HepG2 (cell line): ENCODE data around the gene SPC24. TPM values are rescaled to one million over a fixed set of nuclear protein-coding genes. Genes with fewer than 3 reads are reported as not detected.

Source experiments
- ATF7-NPFF ChIP-seq: sonication (generic); formaldehyde crosslinking; IDR thresholded peaks from 2 replicates; pipeline ENCODE4 v1.8.1; 2023; ENCODE audit warnings: mild to moderate bottlenecking, low read depth, missing genetic modification reagents, moderate library complexity
- ESRRA ChIP-seq: sonication (generic); formaldehyde crosslinking; IDR thresholded peaks from 2 replicates; pipeline ENCODE4 v1.5.1; 2020; ENCODE audit warnings: mild to moderate bottlenecking, low read depth, missing genetic modification reagents
- GABPA ChIP-seq, 2 experiments: IDR thresholded peaks; 2 replicates each; pipeline ENCODE4 v1.6.1; 2011 to 2016; ENCODE audit warnings: low read depth in 2 of 2, low read length in 1 of 2, missing biosample characterization in 1 of 2, missing genetic modification characterization in 1 of 2
- IKZF1 ChIP-seq: fragments of 450-650 bp; IDR thresholded peaks from 2 replicates; pipeline ENCODE4 v1.7.1; 2016
- ISX ChIP-seq: sonication (generic); formaldehyde crosslinking; conservative IDR thresholded peaks from 2 replicates; pipeline ENCODE4 v1.5.0; 2020; ENCODE audit warnings: missing genetic modification reagents
- KLF9 ChIP-seq: IDR thresholded peaks from 2 replicates; pipeline ENCODE4 v1.6.1; 2016; ENCODE audit warnings: low read depth
- MZF1 ChIP-seq: sonication (generic); formaldehyde crosslinking; IDR thresholded peaks from 2 replicates; pipeline ENCODE4 v1.8.1; 2023; ENCODE audit warnings: mild to moderate bottlenecking, missing genetic modification reagents, borderline replicate concordance
- SOX13 ChIP-seq, 3 experiments: fragments of 450-650 bp in 1 of 3; sonication (generic) in 1 of 3; formaldehyde crosslinking in 1 of 3; IDR thresholded peaks in 2 of 3; conservative IDR thresholded peaks in 1 of 3; 2 replicates each; pipeline versions ENCODE4 v1.5.0 to v1.6.1; 2016 to 2020; ENCODE audit warnings: antibody characterized with exemption in 1 of 3, mild to moderate bottlenecking in 1 of 3, missing compliant biosample characterization in 1 of 3, missing genetic modification reagents in 1 of 3, moderate library complexity in 1 of 3
- THYN1 ChIP-seq: sonication (generic); formaldehyde crosslinking; IDR thresholded peaks from 2 replicates; pipeline ENCODE4 v1.8.1; 2023; ENCODE audit warnings: low read depth, mild to moderate bottlenecking, moderate library complexity, missing genetic modification reagents, borderline replicate concordance
- ZBTB7A ChIP-seq: sonication (generic); formaldehyde crosslinking; IDR thresholded peaks from 2 replicates; pipeline ENCODE4 v1.8.0; 2022; ENCODE audit warnings: mild to moderate bottlenecking, missing genetic modification reagents
- ZC3H13 ChIP-seq: sonication (generic); formaldehyde crosslinking; IDR thresholded peaks from 2 replicates; pipeline ENCODE4 v1.8.1; 2023; ENCODE audit warnings: mild to moderate bottlenecking, missing genetic modification reagents, moderate library complexity
- ZMYM3 ChIP-seq: sonication (generic); formaldehyde crosslinking; IDR thresholded peaks from 2 replicates; pipeline ENCODE4 v1.5.1; 2020; ENCODE audit warnings: mild to moderate bottlenecking, missing genetic modification reagents
- ZNF264 ChIP-seq: sonication (generic); formaldehyde crosslinking; IDR thresholded peaks from 2 replicates; pipeline ENCODE4 v1.4.0; 2020; ENCODE audit warnings: missing genetic modification reagents
- ZNF33B ChIP-seq: sonication (generic); formaldehyde crosslinking; IDR thresholded peaks from 2 replicates; pipeline ENCODE4 v1.5.1; 2020; ENCODE audit warnings: mild to moderate bottlenecking, missing genetic modification reagents
- ZNF562 ChIP-seq: sonication (generic); formaldehyde crosslinking; IDR thresholded peaks from 2 replicates; pipeline ENCODE4 v1.8.0; 2022; ENCODE audit warnings: missing genetic modification reagents, borderline replicate concordance
- ZNF564 ChIP-seq: sonication (generic); formaldehyde crosslinking; IDR thresholded peaks from 2 replicates; pipeline ENCODE4 v1.8.1; 2023; ENCODE audit warnings: mild to moderate bottlenecking, missing genetic modification reagents
- ZNF788 ChIP-seq: sonication (generic); formaldehyde crosslinking; IDR thresholded peaks from 2 replicates; pipeline ENCODE4 v1.5.0; 2020; ENCODE audit warnings: mild to moderate bottlenecking, missing genetic modification reagents, borderline replicate concordance
- polyA plus RNA-seq, 8 experiments: library from polyadenylated mRNA; depleted of rRNA in 3 of 8; stranded (reverse) in 7 of 8; unstranded in 1 of 8; fragments of >200 nt; fragmentation: Illumina TruSeq in 4 of 8; extraction: Trizol in 4 of 8; gene quantifications; 2 replicates each; pipeline versions ENCODE4 v1.2.1 to v1.2.3, GENCODE V29; 2011 to 2016; ENCODE audit warnings: low read depth in 4 of 8, missing spikeins in 1 of 8, mixed read lengths in 1 of 8; ENCODE audit not compliant: insufficient read depth in 1 of 8
- total RNA-seq, 5 experiments: library from RNA; depleted of rRNA; stranded (reverse); fragments of >200 nt; fragmentation: Illumina TruSeq; extraction: Trizol; gene quantifications; 2 replicates each; pipeline ENCODE4 v1.2.3, GENCODE V29; 2016; ENCODE audit warnings: low read depth in 1 of 5
- TF ChIP-seq, protein P1 (sequence below): sonication (generic); formaldehyde crosslinking; IDR thresholded peaks from 2 replicates; pipeline ENCODE4 v1.5.1; 2020; ENCODE audit warnings: missing genetic modification reagents, mild to moderate bottlenecking, borderline replicate concordance
- TF ChIP-seq, protein P2 (sequence below): sonication (generic); formaldehyde crosslinking; IDR thresholded peaks from 2 replicates; pipeline ENCODE4 v1.4.0; 2020; ENCODE audit warnings: missing genetic modification reagents, borderline replicate concordance
- TF ChIP-seq, protein P3 (sequence below): sonication (generic); formaldehyde crosslinking; IDR thresholded peaks from 2 replicates; pipeline ENCODE4 v1.4.0; 2020; ENCODE audit warnings: mild to moderate bottlenecking, missing genetic modification reagents
- TF ChIP-seq, protein P4 (sequence below): sonication (generic); formaldehyde crosslinking; IDR thresholded peaks from 2 replicates; pipeline ENCODE4 v1.8.0; 2022; ENCODE audit warnings: mild to moderate bottlenecking, missing genetic modification reagents, moderate library complexity
- TF ChIP-seq, protein P5 (sequence below): sonication (generic); formaldehyde crosslinking; IDR thresholded peaks from 2 replicates; pipeline ENCODE4 v1.5.0; 2020; ENCODE audit warnings: missing genetic modification reagents

SPC24 gene
- total and polyA plus RNA-seq, 2 of the 13 experiments (the other 11 are each of a cell fraction or from before 2014, with no cell fraction given): 10.0 to 46.2 TPM

DNA sequence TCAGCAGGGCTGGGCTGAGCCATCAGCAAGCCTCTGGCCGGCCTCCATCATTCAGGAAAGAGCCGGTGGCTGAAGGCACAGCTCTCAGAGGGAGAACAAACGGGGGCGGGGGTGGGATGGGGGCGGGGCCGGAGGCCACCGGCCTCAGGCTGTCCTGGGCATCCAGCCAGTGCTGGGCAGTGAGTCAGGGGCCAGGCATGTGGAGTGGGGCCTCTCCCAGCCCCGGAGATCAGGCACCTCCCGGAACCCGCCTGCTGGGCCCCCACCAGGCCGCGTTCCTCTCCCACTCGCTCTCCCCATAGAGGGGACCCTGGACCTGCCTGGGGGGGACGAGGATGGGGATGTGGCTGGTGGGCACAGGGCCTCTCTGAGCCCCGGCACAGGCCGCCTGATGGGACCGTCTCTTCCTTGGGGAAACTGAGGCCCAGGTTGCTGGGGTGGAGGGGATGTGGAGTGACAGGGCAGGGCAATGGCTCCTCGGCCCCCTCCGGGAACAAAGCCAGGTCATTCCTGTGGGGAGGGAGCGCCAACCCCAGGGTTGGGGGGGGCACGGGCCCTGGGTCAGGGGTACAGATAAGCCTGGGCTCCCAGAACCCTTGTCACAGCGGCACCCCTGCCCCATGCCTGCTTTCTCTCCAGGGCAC, 12.9 kb downstream of the SPC24 start (continued):
- TF ChIP-seq ZC3H13 (peak; percentile 46; the same call in 1 of the 2 replicates), KLF9 (CRISPR knock-in tag) (no peak), ESRRA (CRISPR knock-in tag) (peak; percentile 52; the same call in 1 of the 2 replicates), GABPA (IDR thresholded peaks at IDR 0.05; ENCODE audit: low read depth, low read length) (no peak), GABPA (CRISPR knock-in tag; IDR thresholded peaks at IDR 0.05; ENCODE audit: low read depth) (peak; percentile 40; the same call in 1 of the 2 replicates), ISX (CRISPR knock-in tag) (no peak), ZNF562 (no peak), ATF7-NPFF (CRISPR knock-in tag) (peak; percentile 54; the same call in 1 of the 2 replicates), ZNF564 (CRISPR knock-in tag) (peak; percentile 75; the same call in 1 of the 2 replicates), THYN1 (no peak), IKZF1 (no peak), ZBTB7A (CRISPR knock-in tag) (peak; percentile 67; the same call in 1 of the 2 replicates), SOX13 (IDR thresholded peaks at IDR 0.05) (peak; percentile 18; the same call in 1 of the 2 replicates), SOX13 (CRISPR knock-in tag; conservative IDR thresholded peaks at IDR 0.05 in 1 of 2, IDR thresholded peaks at IDR 0.05 in 1 of 2) (peak in 1 of 2 experiments; percentile 46; a peak in 1 of 4 replicates), MZF1 (CRISPR knock-in tag) (no peak), ZNF788 (CRISPR knock-in tag) (no peak; the same call in 1 of the 2 replicates), ZNF264 (no peak), ZNF33B (CRISPR knock-in tag) (0 out of 2 replicates have a peak, but pooled peaks have one; percentile 59), ZMYM3 (CRISPR knock-in tag) (no peak)
- TF ChIP-seq, protein P1, sequence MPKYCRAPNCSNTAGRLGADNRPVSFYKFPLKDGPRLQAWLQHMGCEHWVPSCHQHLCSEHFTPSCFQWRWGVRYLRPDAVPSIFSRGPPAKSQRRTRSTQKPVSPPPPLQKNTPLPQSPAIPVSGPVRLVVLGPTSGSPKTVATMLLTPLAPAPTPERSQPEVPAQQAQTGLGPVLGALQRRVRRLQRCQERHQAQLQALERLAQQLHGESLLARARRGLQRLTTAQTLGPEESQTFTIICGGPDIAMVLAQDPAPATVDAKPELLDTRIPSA (CRISPR knock-in tag): no peak
- TF ChIP-seq, protein P2, sequence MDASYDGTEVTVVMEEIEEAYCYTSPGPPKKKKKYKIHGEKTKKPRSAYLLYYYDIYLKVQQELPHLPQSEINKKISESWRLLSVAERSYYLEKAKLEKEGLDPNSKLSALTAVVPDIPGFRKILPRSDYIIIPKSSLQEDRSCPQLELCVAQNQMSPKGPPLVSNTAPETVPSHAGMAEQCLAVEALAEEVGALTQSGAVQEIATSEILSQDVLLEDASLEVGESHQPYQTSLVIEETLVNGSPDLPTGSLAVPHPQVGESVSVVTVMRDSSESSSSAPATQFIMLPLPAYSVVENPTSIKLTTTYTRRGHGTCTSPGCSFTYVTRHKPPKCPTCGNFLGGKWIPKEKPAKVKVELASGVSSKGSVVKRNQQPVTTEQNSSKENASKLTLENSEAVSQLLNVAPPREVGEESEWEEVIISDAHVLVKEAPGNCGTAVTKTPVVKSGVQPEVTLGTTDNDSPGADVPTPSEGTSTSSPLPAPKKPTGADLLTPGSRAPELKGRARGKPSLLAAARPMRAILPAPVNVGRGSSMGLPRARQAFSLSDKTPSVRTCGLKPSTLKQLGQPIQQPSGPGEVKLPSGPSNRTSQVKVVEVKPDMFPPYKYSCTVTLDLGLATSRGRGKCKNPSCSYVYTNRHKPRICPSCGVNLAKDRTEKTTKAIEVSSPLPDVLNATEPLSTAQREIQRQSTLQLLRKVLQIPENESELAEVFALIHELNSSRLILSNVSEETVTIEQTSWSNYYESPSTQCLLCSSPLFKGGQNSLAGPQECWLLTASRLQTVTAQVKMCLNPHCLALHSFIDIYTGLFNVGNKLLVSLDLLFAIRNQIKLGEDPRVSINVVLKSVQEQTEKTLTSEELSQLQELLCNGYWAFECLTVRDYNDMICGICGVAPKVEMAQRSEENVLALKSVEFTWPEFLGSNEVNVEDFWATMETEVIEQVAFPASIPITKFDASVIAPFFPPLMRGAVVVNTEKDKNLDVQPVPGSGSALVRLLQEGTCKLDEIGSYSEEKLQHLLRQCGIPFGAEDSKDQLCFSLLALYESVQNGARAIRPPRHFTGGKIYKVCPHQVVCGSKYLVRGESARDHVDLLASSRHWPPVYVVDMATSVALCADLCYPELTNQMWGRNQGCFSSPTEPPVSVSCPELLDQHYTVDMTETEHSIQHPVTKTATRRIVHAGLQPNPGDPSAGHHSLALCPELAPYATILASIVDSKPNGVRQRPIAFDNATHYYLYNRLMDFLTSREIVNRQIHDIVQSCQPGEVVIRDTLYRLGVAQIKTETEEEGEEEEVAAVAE: no peak; the same call in 1 of the 2 replicates
- TF ChIP-seq, protein P3, sequence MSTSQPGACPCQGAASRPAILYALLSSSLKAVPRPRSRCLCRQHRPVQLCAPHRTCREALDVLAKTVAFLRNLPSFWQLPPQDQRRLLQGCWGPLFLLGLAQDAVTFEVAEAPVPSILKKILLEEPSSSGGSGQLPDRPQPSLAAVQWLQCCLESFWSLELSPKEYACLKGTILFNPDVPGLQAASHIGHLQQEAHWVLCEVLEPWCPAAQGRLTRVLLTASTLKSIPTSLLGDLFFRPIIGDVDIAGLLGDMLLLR (CRISPR knock-in tag): 0 out of 2 replicates have a peak, but pooled peaks have one; percentile 30
- TF ChIP-seq, protein P4, sequence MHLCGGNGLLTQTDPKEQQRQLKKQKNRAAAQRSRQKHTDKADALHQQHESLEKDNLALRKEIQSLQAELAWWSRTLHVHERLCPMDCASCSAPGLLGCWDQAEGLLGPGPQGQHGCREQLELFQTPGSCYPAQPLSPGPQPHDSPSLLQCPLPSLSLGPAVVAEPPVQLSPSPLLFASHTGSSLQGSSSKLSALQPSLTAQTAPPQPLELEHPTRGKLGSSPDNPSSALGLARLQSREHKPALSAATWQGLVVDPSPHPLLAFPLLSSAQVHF (CRISPR knock-in tag): no peak
- TF ChIP-seq, protein P5, sequence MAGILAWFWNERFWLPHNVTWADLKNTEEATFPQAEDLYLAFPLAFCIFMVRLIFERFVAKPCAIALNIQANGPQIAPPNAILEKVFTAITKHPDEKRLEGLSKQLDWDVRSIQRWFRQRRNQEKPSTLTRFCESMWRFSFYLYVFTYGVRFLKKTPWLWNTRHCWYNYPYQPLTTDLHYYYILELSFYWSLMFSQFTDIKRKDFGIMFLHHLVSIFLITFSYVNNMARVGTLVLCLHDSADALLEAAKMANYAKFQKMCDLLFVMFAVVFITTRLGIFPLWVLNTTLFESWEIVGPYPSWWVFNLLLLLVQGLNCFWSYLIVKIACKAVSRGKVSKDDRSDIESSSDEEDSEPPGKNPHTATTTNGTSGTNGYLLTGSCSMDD (CRISPR knock-in tag): no peak
